NK-92 treated with Interleukin-12 subunit alpha and Interleukin-12 subunit beta, amount 100 ng/mL, for 24 hours (cell line): ENCODE measurements around the gene TEDDM1.
"Not testable (repeated sequence)": the region's sequence is repeated elsewhere in the genome, so short reads cannot be mapped to it uniquely, and the experiment has no call there.

ENCODE experiments used
- DNase-seq: peaks from one replicate; lab custom pipeline; 2025; lab: John Stamatoyannopoulos, UW

Gene TEDDM1

DNA sequence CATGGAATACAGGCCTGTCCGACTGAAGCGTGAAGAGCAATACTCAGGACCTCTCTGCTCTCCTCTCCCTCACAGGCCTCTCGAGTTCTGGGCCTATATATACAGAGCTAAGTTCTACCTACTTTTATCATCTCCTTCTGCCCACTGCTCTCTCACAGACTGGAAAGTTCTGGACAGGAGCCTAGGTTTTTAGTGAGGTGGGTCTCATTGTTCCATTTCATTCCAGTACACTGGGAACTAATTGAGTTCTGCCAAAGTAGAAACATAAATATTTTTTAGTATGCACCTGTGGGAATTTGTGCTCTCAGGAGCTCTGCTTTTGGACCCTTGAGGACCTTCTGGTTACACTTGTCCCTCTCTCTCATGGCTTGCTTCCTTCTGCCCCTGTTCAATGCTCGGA is at the start of gene TEDDM1:
TEDDM1 (minus strand) TSS at position 101 of the 400 bp plus-strand sequence. CDS start 182 bp downstream, outside the sequence.
- DNase-seq, result no peak

- no peak for DNase-seq
Observed at GRCh38 chr1:182450087-182450486, 49.6 kb upstream of the TEDDM1 start, which contains the start of gene RGSL1. TSS of gene RGSL1 (plus strand) at chr1:182450146. CDS start at chr1:182450166, 20 bp downstream.

DNA sequence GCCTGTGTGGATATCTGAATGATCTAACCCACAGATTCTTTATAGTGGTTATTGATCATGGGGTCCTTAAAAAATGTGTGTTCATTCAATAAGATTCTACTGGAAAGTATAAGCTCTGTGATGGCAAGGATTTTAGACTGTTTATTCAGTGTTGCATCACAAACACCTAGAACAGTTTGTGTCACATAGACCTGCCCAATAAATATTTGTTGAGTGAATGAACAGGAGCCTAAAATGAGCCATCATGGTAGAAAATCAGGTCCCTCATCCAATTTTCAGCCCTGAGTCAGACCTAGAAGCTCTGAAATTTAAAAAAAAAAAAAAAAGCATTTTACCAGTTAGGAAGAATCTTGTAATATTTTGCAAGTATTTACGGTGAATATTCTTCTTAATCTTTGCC is 47.2 kb upstream of the TEDDM1 start:
- no peak for DNase-seq

DNA sequence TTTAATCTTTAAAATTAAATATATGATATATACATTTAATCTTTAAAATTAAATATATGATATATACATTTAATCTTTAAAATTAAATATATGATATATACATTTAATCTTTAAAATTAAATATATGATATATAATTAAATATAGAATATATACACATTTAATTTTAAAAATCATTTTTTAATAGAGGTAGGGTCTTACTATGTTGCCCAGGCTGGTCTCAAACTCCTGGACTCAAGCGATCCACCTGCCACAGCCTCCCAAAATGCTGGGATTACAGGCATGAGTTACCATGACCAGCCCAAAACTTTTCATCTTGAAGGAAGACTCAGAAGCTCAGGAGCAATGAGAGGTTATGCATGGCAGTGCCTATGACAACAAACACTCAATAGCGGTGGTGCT is 46.7 kb upstream of the TEDDM1 start:
- DNase-seq, result not testable (repeated sequence)

DNA sequence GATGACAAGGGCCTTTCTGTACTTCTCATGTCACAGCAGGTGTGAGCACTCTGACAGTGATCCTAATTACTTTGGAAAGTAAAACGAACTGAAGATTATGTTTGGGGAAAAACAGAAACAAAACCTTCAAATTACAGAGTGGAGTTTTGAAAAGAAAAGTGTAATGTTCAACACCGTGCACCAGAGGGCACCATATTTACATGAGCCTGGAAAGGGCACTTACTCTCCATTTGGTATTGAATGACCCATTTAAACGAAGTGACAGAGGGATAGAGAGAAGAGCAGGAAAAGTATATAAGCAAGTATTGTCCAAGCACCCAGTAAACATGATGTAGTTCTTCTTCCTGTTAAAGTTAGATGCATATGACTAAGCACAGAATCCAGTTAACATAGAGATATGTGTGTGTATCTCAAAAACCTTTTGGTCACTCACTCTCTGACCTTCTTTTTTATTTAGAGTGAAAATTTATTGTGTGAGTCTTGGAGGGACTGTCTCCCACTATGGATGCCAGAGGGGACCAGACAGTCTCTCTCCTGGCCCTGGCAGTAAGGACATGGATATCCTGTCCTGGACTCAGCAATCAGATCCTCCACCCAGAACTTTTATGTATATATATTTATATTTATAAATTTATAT is 45.7 kb upstream of the TEDDM1 start:
- DNase-seq, result peak; percentile 14

DNA sequence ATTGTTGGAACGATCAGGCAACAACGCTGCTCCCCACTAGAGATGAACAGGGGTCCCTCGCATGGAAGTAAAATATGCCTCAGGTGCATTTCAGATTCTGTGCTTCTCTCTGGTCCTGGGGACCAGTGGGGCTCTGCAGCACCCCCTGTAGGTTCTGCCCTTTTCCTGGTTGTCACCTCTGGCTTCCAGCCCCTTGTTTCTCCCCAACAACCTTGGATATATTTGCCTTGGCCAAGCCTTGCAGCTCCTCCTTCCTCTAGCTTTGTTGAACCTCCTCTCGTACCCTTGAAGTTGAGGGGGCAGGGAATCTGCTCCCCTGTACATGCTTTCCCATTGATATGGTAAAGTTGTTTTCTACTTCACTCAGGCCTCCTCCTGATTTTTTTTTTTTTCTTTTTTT is 44.0 kb upstream of the TEDDM1 start:
- no peak for DNase-seq

DNA sequence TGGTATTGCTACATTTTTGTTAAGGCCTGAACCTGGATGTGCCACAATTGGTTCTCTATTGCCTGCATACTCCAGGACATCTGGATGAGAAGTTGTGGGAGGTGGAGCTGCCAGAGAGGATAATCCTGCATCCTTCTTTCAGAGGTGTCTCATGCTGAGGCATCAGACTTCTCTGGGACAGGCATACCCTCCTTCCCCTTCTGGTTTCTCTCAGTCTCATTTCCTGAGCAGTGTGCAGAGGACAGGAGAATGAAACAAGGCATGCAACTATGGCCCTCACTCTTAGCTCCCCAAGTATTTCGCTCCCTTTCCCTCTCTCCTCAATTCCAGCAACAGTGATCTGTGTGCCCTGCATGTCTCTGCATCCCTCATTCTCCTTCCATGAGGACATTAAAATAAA is 41.9 kb upstream of the TEDDM1 start:
- no peak for DNase-seq

- no peak for DNase-seq
Observed at GRCh38 chr1:182441719-182442118, 41.3 kb upstream of the TEDDM1 start.

- no peak for DNase-seq
Observed at GRCh38 chr1:182438326-182438725, 37.9 kb upstream of the TEDDM1 start.

- no peak for DNase-seq
Observed at GRCh38 chr1:182433580-182433979, 33.1 kb upstream of the TEDDM1 start.

- DNase-seq, result no peak
Observed at GRCh38 chr1:182431278-182431677, 30.8 kb upstream of the TEDDM1 start.

GRCh38 chr1:182430263-182431068 is 30.0 kb upstream of the TEDDM1 start:
- DNase-seq, result peak; percentile 17

- DNase-seq, result no peak
Observed at GRCh38 chr1:182428043-182428442, 27.6 kb upstream of the TEDDM1 start.

DNA sequence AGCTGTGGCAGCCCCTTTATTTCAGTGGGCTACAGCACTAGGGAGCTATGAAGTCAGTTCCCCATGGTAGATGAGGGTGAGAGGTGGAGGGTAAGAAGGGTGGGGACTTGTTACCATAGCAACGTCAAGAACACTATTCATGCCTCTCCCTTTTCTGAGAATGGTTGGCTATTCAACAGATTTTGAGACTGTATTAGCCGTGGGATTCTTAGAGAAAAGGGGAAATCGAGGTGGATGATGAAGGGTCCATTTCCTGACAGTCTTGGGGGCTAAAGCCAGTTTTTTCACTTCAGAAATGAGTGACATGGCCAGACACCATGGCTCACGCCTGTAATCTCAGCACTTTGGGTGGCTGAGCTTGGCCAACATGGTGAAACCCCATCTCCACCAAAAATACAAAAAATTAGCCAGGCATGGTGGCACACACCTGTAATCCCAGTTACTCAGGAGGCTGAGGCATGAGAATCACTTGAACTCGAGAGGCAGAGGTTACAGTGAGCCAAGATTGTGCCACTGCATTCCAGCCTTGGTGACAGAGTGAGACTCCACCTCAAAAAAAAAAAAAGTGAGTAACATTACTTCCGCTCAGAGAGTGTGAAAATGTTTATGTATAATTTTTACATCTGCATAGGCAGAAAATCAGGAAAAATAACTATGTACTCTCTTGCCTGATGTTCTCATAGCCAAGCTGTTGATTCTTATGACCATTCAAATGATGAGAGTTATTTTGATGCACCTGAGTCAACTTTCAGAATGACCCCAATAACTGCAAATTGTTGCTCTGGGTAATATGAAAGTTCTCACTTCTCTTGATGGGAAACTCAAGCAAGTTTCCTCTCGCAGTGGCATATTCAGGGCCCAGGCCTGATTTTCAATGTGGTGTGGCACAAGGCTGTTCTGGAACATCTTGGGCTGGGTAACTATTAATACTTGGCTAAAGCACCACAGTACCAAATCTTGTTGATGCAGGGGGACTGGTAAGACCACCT is 26.3 kb upstream of the TEDDM1 start:
- DNase-seq, result no peak

DNA sequence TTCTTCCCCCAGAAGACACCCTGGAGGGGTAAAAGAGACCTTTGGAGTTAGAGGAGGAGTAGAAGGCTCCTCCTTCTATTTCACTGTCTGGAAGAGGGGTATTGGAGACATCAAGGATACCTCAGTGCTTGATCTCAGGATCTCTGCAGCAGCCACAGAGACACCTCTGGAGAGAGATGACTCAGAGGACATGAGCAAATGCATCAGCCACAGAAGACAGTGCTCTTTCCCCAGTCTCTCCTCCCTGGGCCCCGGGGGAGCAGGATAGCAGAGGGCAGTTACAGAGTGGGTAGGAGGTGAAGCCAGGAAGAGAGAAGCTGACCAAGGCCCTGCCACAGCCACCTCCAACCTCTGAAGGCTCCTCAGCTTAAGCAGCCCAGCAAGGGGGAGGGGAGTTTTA is 15.3 kb upstream of the TEDDM1 start:
- DNase-seq, result no peak

GRCh38 chr1:182413969-182414368 is 13.5 kb upstream of the TEDDM1 start:
- no peak for DNase-seq

GRCh38 chr1:182413486-182413885 is 13.0 kb upstream of the TEDDM1 start:
- no peak for DNase-seq

DNA sequence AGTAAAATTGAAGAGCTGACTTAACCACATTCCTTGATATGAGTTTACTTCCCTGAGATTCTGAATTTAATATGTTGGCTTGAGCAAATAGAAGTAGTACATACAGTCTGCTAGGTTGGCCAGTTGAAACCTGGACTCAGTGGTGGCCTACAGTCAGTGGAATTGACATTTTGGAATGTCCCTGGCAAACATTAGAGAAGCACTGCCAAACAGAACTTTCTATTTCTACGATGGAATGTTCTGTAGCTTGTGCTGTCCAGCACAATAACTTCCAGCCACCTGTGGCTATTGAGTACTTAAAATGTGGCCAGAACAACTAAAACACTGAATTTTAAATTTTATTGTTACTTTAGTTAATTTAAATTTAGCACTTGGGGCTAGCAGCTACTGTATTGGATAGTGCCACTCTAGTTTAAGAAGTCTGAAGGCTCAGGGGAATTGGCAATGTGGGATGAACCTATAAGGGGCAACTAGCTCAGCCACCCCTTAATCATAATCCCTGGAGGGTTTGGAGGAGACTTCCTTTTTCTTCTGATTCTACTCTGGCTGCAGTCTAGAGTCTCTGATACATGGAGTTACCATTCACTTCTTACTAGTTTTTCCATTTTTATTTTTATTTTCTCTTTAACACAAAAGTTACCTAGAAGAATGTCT is 10.3 kb upstream of the TEDDM1 start:
- DNase-seq, result no peak

- no peak for DNase-seq
Observed at GRCh38 chr1:182410138-182410537, 9.7 kb upstream of the TEDDM1 start.

GRCh38 chr1:182408435-182409075 is 8.1 kb upstream of the TEDDM1 start:
- DNase-seq, result no peak

DNA sequence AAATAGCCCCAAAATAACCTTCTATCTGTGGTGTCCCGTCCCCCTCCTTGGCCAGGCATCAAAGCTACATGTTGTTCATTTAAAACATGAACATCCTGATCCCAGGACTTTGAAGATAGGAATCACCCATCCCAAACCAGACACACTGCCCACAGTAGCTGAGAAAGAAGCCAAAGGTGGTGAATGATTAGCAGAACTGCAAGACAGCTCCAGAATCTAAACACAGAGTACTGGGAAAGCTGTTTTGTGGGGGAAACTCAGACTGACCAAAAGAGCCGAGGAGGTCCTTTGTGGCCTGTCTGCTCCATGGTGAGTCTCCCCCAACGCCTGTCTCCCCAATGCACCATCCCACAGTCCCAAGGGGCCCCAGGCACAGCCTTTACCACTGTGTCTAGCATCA is 7.3 kb upstream of the TEDDM1 start:
- DNase-seq, result no peak
